HCT116 (cell line): ENCODE results near the gene PHACTR1. TPM values are rescaled to one million over a fixed set of nuclear protein-coding genes. Genes with fewer than 3 reads are reported as not detected.

Experiments
- ATAC-seq: fragments of 200-7000 bp; cut with Tn5 transposase; 2 replicates; pipeline ENCODE4 v1.9.1; 2020; ENCODE audit warnings: mild to moderate bottlenecking, moderate library complexity
- BruUV-seq: library from RNA; stranded (reverse); fragments of 400-500 nt; replicated peaks from 2 replicates; lab custom pipeline; 2021; lab: Mats Ljungman, UMichigan
- CTCF ChIA-PET: fragments of 300-600 bp; sonication (Branson Sonifier 250); formaldehyde crosslinking; loops from one replicate; lab custom pipeline; 2021; ENCODE audit warnings: antibody characterized with exemption; lab: Charles Lee
- POLR2A ChIA-PET: fragments of 300-600, 350-600 bp; sonication (Branson Sonifier 250); formaldehyde crosslinking; loops from one replicate; lab custom pipeline; 2021; ENCODE audit warnings: antibody characterized with exemption; lab: Charles Lee
- RAD21 ChIA-PET, 2 experiments: fragments of 300-600 bp; sonication (Branson Sonifier 250); formaldehyde crosslinking; loops; one replicate each; lab custom pipeline; 2023; ENCODE audit warnings: low total read pairs in 2 of 2; ENCODE audit not compliant: uncharacterized antibody in 2 of 2, unreplicated experiment in 2 of 2, low non-redundant PET in 1 of 2; lab: Charles Lee
- DNase-seq: peaks from one replicate; pipeline ENCODE4 v3.0.0-alpha.2; 2010; ENCODE audit warnings: low read depth, low spot score
- H2AFZ ChIP-seq: fragments of 200-600 bp; shearing (Covaris generic), sonication (generic); 2 replicates; pipeline ENCODE4 v1.6.1; 2017; ENCODE audit warnings: low read depth, mixed run types, mixed read lengths, antibody characterized with exemption, low read length; ENCODE audit not compliant: poor library complexity, severe bottlenecking
- H3K27ac ChIP-seq: 2 replicates; pipeline ENCODE4 v1.5.1; 2012; ENCODE audit warnings: low read depth, low read length
- H3K27me3 ChIP-seq: fragments of 200-600 bp; sonication (generic); 2 replicates; pipeline ENCODE4 v1.6.1; 2016; ENCODE audit warnings: mixed run types, low read length, mixed read lengths; ENCODE audit not compliant: insufficient read depth
- H3K36me3 ChIP-seq, 2 experiments: fragments of 200-500 bp in 1 of 2; fragments of 200-600 bp in 1 of 2; sonication (Bioruptor generic) in 1 of 2; sonication (generic) in 1 of 2; 2 replicates each; pipeline versions ENCODE4 v1.5.1 to v1.6.1; 2014 to 2016; ENCODE audit warnings: low read length in 2 of 2, inconsistent platforms in 1 of 2, mixed read lengths in 1 of 2, mixed run types in 1 of 2; ENCODE audit not compliant: insufficient read depth in 2 of 2, control insufficient read depth in 1 of 2
- H3K4me1 ChIP-seq, 2 experiments: fragments of 200-600 bp in 1 of 2; sonication (generic) in 1 of 2; 2 replicates each; pipeline versions ENCODE4 v1.5.1 to v1.6.1; 2012 to 2017; ENCODE audit warnings: low read length in 2 of 2, inconsistent platforms in 1 of 2, mild to moderate bottlenecking in 1 of 2, mixed read lengths in 1 of 2, mixed run types in 1 of 2, moderate library complexity in 1 of 2; ENCODE audit not compliant: insufficient read depth in 2 of 2, control insufficient read depth in 1 of 2
- H3K4me2 ChIP-seq: fragments of 200-600 bp; sonication (generic); 2 replicates; pipeline ENCODE4 v1.6.1; 2017; ENCODE audit warnings: mixed run types, low read length, mixed read lengths
- H3K4me3 ChIP-seq, 2 experiments: fragments of 200-600 bp in 1 of 2; sonication (generic) in 1 of 2; replicated peaks in 1 of 2; 2 replicates each; pipeline ENCODE4 v1.5.1; 2011 to 2016; ENCODE audit warnings: low read length in 2 of 2, control low read depth in 1 of 2, low read depth in 1 of 2, mild to moderate bottlenecking in 1 of 2, mixed read lengths in 1 of 2, mixed run types in 1 of 2
- H3K79me2 ChIP-seq: fragments of 200-600 bp; sonication (generic); 2 replicates; pipeline ENCODE4 v1.6.1; 2017; ENCODE audit warnings: mild to moderate bottlenecking, mixed run types, low read length, moderate library complexity, mixed read lengths; ENCODE audit not compliant: insufficient read depth
- H3K9ac ChIP-seq: fragments of 200-600 bp; sonication (generic); 2 replicates; pipeline ENCODE4 v1.6.1; 2016; ENCODE audit warnings: low read length, mixed read lengths
- H3K9me2 ChIP-seq: fragments of 200-600 bp; sonication (generic), shearing (Covaris generic); 2 replicates; pipeline ENCODE4 v1.6.1; 2017; ENCODE audit warnings: mixed run types, mild to moderate bottlenecking, moderate library complexity; ENCODE audit not compliant: insufficient read depth
- H3K9me3 ChIP-seq, 2 experiments: fragments of 200-500 bp in 1 of 2; fragments of 200-600 bp in 1 of 2; sonication (Bioruptor generic) in 1 of 2; sonication (generic) in 1 of 2; 2 replicates each; pipeline ENCODE4 v1.6.1; 2014 to 2017; ENCODE audit warnings: low read length in 2 of 2, mixed read lengths in 2 of 2, inconsistent platforms in 1 of 2, low read depth in 1 of 2, mild to moderate bottlenecking in 1 of 2, mixed run types in 1 of 2, moderate library complexity in 1 of 2; ENCODE audit not compliant: control insufficient read depth in 1 of 2, insufficient read depth in 1 of 2
- H4K20me1 ChIP-seq: fragments of 200-600 bp; sonication (generic), shearing (Covaris generic); 2 replicates; pipeline ENCODE4 v1.6.1; 2017; ENCODE audit warnings: mixed run types, mild to moderate bottlenecking, moderate library complexity; ENCODE audit not compliant: insufficient read depth
- CBX3 ChIP-seq: IDR thresholded peaks from 2 replicates; pipeline ENCODE4 v1.6.1; 2012; ENCODE audit warnings: low read depth
- EGR1 ChIP-seq: IDR thresholded peaks from 2 replicates; pipeline ENCODE4 v1.6.1; 2012; ENCODE audit warnings: low read depth
- EZH2phosphoT487 ChIP-seq: fragments of 200-600 bp; IDR thresholded peaks from 2 replicates; pipeline ENCODE4 v1.6.1; 2018; ENCODE audit warnings: antibody characterized with exemption, borderline replicate concordance
- FOSL1 ChIP-seq: IDR thresholded peaks from 2 replicates; pipeline ENCODE4 v1.6.1; 2012; ENCODE audit warnings: low read depth
- JUND ChIP-seq: IDR thresholded peaks from 2 replicates; pipeline ENCODE4 v1.6.1; 2012
- RAD21 ChIP-seq: IDR thresholded peaks from 2 replicates; pipeline ENCODE4 v1.6.1; 2012; ENCODE audit warnings: low read depth, mild to moderate bottlenecking
- SP1 ChIP-seq: IDR thresholded peaks from 2 replicates; pipeline ENCODE4 v1.6.1; 2012; ENCODE audit warnings: low read depth
- SRF ChIP-seq: IDR thresholded peaks from 2 replicates; pipeline ENCODE4 v1.6.1; 2012; ENCODE audit warnings: low read depth
- YY1 ChIP-seq: IDR thresholded peaks from 2 replicates; pipeline ENCODE4 v1.6.1; 2011; ENCODE audit warnings: low read length, low read depth, moderate library complexity, mild to moderate bottlenecking; ENCODE audit not compliant: insufficient replicate concordance; ENCODE audit errors: extremely low read depth
- ZFX ChIP-seq: fragments of 450-650 bp; IDR thresholded peaks from 2 replicates; pipeline ENCODE4 v1.6.1; 2017
- ZNF274 ChIP-seq: fragments of 200-500 bp; sonication (Bioruptor generic); IDR thresholded peaks from 2 replicates; pipeline ENCODE4 v1.6.1; 2014; ENCODE audit warnings: mild to moderate bottlenecking, low read depth, low read length, inconsistent platforms
- intact Hi-C: fragments of 100-400 bp; cut with micrococcal nuclease; formaldehyde crosslinking; loops from 2 replicates; pipeline ENCODE4 v1.10.0; 2022
- total RNA-seq: library from RNA; stranded (reverse); gene quantifications from one replicate; pipeline ENCODE4 v1.2.1, GENCODE V29; 2021; ENCODE audit not compliant: unreplicated experiment
- TF ChIP-seq, protein P1 (sequence below), 3 experiments: fragments of 200-600 bp in 1 of 3; sonication (generic) in 1 of 3; IDR thresholded peaks in 2 of 3; conservative IDR thresholded peaks in 1 of 3; 2 replicates each; pipeline ENCODE4 v1.5.1; 2012 to 2017; ENCODE audit warnings: low read depth in 2 of 3, low read length in 2 of 3, antibody characterized with exemption in 1 of 3, borderline replicate concordance in 1 of 3, control low read depth in 1 of 3, mild to moderate bottlenecking in 1 of 3, mixed read lengths in 1 of 3, mixed run types in 1 of 3, moderate library complexity in 1 of 3; ENCODE audit not compliant: insufficient read depth in 1 of 3
- TF ChIP-seq, protein P2 (sequence below): IDR thresholded peaks from 2 replicates; pipeline ENCODE4 v1.6.1; 2011; ENCODE audit warnings: mild to moderate bottlenecking, low read length, moderate library complexity; ENCODE audit not compliant: insufficient replicate concordance; ENCODE audit errors: extremely low read depth

PHACTR1 gene
- total RNA-seq, 1 experiment from 2014 or later, result 0.17 TPM

DNA sequence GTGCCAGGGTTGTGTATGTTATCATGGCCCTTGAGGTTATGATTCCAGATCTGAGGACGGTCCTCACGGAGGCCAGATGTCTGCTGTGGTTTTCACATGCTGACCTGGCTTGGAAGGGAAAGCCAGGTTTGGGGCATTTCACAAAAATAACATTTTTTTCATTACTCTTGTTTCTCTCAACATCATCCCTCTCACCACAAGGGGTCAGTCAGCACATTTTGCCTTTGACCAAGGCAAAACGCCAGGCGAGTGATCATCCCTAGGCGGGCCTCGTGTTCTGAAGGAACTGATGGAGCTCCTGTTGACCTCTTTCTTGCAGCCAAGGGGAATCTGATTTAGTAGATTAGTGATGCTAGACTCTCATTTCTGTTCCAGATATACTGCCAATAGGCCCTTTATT is 478.3 kb downstream of the PHACTR1 start:
- H3K9me2 ChIP-seq, result no peaks in the 10 kb centered on the region
- ATAC-seq (peak; percentile 82), DNase-seq (peak; percentile 21)
- H3K4me3 ChIP-seq, result no peak overlapping the region
- no peak overlapping the region for H3K9ac ChIP-seq
- no peak overlapping the region for H3K4me2 ChIP-seq
- H3K9me3 ChIP-seq, result no peaks in the 10 kb centered on the region
- ChIA-PET RAD21 (no interaction called here), CTCF (interaction anchor here (1.0 to 1.1 kb wide), 2 partner anchors 134 to 420 kb away, joined by 4 read pairs; partner anchors contain the start of gene NOL7), POLR2A (interaction anchor here (0.7 kb wide), 1 partner anchor 498 kb away, joined by 3 read pairs; no protein-coding TSS in a partner anchor)
- intact Hi-C loops, result loop anchor here (2.0 kb wide), 1 partner anchor 136 kb away; no protein-coding TSS in a partner anchor
- no peak overlapping the region for H2AFZ ChIP-seq
- H3K79me2 ChIP-seq, result no peaks in the 10 kb centered on the region
- no TSS peak for BruUV-seq
- H3K4me1 ChIP-seq, result no peaks in the 10 kb centered on the region
- H3K27ac ChIP-seq, result no peak overlapping the region
- peaks cover 28% of the 10 kb centered on the region for H3K27me3 ChIP-seq
- TF ChIP-seq ZFX (no peak), RAD21 (peak; percentile 60)
- TF ChIP-seq, protein P1, sequence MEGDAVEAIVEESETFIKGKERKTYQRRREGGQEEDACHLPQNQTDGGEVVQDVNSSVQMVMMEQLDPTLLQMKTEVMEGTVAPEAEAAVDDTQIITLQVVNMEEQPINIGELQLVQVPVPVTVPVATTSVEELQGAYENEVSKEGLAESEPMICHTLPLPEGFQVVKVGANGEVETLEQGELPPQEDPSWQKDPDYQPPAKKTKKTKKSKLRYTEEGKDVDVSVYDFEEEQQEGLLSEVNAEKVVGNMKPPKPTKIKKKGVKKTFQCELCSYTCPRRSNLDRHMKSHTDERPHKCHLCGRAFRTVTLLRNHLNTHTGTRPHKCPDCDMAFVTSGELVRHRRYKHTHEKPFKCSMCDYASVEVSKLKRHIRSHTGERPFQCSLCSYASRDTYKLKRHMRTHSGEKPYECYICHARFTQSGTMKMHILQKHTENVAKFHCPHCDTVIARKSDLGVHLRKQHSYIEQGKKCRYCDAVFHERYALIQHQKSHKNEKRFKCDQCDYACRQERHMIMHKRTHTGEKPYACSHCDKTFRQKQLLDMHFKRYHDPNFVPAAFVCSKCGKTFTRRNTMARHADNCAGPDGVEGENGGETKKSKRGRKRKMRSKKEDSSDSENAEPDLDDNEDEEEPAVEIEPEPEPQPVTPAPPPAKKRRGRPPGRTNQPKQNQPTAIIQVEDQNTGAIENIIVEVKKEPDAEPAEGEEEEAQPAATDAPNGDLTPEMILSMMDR (IDR thresholded peaks at IDR 0.05 in 2 of 3, conservative IDR thresholded peaks at IDR 0.05 in 1 of 3; ENCODE audit: borderline replicate concordance in 1 of 3, insufficient read depth in 1 of 3, low read depth in 2 of 3, low read length in 2 of 3), result peak; percentile 30 to 61 (median 56); a peak in 5 of 6 replicates
- H3K36me3 ChIP-seq, result no peaks in the 10 kb centered on the region
- no peaks in the 10 kb centered on the region; the same call in 1 of the 2 replicates for H4K20me1 ChIP-seq

DNA sequence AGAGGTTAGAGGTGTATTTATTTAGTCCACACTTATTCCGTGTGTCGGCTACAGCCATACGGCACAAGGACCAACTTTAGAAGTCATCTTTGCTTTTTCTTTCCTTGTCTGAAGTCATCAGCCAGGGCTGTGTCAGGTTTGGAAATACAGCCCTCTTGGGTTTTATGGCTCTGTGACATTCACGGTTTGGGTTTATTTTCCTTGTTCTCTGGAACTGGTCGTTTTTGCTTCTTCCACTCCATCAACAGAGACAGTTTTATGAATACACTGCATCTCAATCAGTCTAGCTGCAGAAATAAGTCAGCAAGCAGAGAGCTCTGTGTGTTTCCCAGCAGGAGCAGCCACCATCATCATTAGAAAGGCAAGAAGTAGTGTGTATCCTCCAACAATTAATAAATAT is 479.2 kb downstream of the PHACTR1 start:
- no peaks in the 10 kb centered on the region for H3K36me3 ChIP-seq
- H2AFZ ChIP-seq, result no peak overlapping the region
- H3K27ac ChIP-seq, result no peak overlapping the region
- H3K9me2 ChIP-seq, result no peaks in the 10 kb centered on the region
- H3K4me3 ChIP-seq, result no peak overlapping the region
- H3K9ac ChIP-seq, result no peak overlapping the region
- peaks cover 21% of the 10 kb centered on the region for H3K27me3 ChIP-seq
- no peak overlapping the region for H3K4me2 ChIP-seq
- H3K9me3 ChIP-seq, result no peaks in the 10 kb centered on the region
- CTCF ChIA-PET, result interaction anchor here (1.1 kb wide), 1 partner anchor 133 kb away, joined by 4 read pairs; no protein-coding TSS in a partner anchor
- no peaks in the 10 kb centered on the region for H3K4me1 ChIP-seq
- POLR2A ChIA-PET, result interaction anchor here (0.7 kb wide), 1 partner anchor 497 kb away, joined by 3 read pairs; no protein-coding TSS in a partner anchor
- BruUV-seq, result no TSS peak
- no peaks in the 10 kb centered on the region for H3K79me2 ChIP-seq
- DNase-seq (no peak), ATAC-seq (no peak)
- no peaks in the 10 kb centered on the region; the same call in 1 of the 2 replicates for H4K20me1 ChIP-seq
- intact Hi-C loops, result loop anchor here (2.0 kb wide), 1 partner anchor 135 kb away; no protein-coding TSS in a partner anchor
- RAD21 ChIA-PET, result no interaction called here
- TF ChIP-seq, protein P1 (IDR thresholded peaks at IDR 0.05 in 2 of 3, conservative IDR thresholded peaks at IDR 0.05 in 1 of 3; ENCODE audit: borderline replicate concordance in 1 of 3, insufficient read depth in 1 of 3, low read depth in 2 of 3, low read length in 2 of 3), result no peak
- TF ChIP-seq RAD21, result no peak
- TF ChIP-seq EGR1, result no peak
- TF ChIP-seq, protein P2, sequence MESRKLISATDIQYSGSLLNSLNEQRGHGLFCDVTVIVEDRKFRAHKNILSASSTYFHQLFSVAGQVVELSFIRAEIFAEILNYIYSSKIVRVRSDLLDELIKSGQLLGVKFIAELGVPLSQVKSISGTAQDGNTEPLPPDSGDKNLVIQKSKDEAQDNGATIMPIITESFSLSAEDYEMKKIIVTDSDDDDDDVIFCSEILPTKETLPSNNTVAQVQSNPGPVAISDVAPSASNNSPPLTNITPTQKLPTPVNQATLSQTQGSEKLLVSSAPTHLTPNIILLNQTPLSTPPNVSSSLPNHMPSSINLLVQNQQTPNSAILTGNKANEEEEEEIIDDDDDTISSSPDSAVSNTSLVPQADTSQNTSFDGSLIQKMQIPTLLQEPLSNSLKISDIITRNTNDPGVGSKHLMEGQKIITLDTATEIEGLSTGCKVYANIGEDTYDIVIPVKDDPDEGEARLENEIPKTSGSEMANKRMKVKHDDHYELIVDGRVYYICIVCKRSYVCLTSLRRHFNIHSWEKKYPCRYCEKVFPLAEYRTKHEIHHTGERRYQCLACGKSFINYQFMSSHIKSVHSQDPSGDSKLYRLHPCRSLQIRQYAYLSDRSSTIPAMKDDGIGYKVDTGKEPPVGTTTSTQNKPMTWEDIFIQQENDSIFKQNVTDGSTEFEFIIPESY, result no peak
- TF ChIP-seq SRF, result no peak
- TF ChIP-seq YY1, result no peak
- no peak for TF ChIP-seq EZH2phosphoT487
- no peak for TF ChIP-seq SP1
- TF ChIP-seq JUND, result no peak
- no peak for TF ChIP-seq ZNF274
- TF ChIP-seq FOSL1, result no peak
- TF ChIP-seq CBX3, result no peak
